Calu3 (cell line): ENCODE results near the gene JARID2. TPM values are rescaled to one million over a fixed set of nuclear protein-coding genes. Genes with fewer than 3 reads are reported as not detected.

Experiments
- BruUV-seq: library from RNA; stranded (reverse); fragments of 400-500 nt; replicated peaks from 2 replicates; lab custom pipeline; 2021; lab: Mats Ljungman, UMichigan
- CTCF ChIA-PET: fragments of 300-600 bp; sonication (Branson Sonifier 250); formaldehyde crosslinking; loops from one replicate; lab custom pipeline; 2022; ENCODE audit warnings: antibody characterized with exemption; lab: Charles Lee
- DNase-seq: peaks from one replicate; pipeline ENCODE4 v3.0.0; 2022
- H3K27ac Mint-ChIP-seq: one replicate; pipeline ENCODE4 v1.8.0; 2022; ENCODE audit warnings: mixed read lengths; ENCODE audit not compliant: unreplicated experiment
- H3K27me3 Mint-ChIP-seq: one replicate; pipeline ENCODE4 v1.8.0; 2022; ENCODE audit warnings: mixed read lengths; ENCODE audit not compliant: unreplicated experiment
- H3K36me3 Mint-ChIP-seq: one replicate; pipeline ENCODE4 v1.8.0; 2022; ENCODE audit warnings: mild to moderate bottlenecking, moderate library complexity, mixed read lengths; ENCODE audit not compliant: insufficient read depth, unreplicated experiment
- H3K4me1 Mint-ChIP-seq: one replicate; pipeline ENCODE4 v1.8.0; 2022; ENCODE audit warnings: mild to moderate bottlenecking, low read depth, mixed read lengths; ENCODE audit not compliant: unreplicated experiment
- H3K4me3 Mint-ChIP-seq: one replicate; pipeline ENCODE4 v1.8.0; 2022; ENCODE audit warnings: mild to moderate bottlenecking, low read depth, moderate library complexity, mixed read lengths; ENCODE audit not compliant: unreplicated experiment
- H3K9me3 Mint-ChIP-seq: one replicate; pipeline ENCODE4 v1.8.0; 2022; ENCODE audit warnings: low read depth, mixed read lengths; ENCODE audit not compliant: unreplicated experiment
- CTCF ChIP-seq: fragments of 200-600 bp; IDR thresholded peaks from one replicate; pipeline ENCODE4 v1.8.0; 2022; ENCODE audit warnings: antibody characterized with exemption; ENCODE audit not compliant: unreplicated experiment
- intact Hi-C: fragments of 100-400 bp; cut with micrococcal nuclease; formaldehyde crosslinking; loops from one replicate; pipeline ENCODE4 v1.10.0; 2022; ENCODE audit not compliant: unreplicated experiment
- total RNA-seq: library from RNA; stranded (reverse); gene quantifications from 2 replicates; pipeline ENCODE4 v1.2.3, GENCODE V29; 2022

Gene JARID2
- total RNA-seq, 1 experiment from 2014 or later, result 9.4 TPM

GRCh38 chr6:15267221-15267620, 21.4 kb downstream of the JARID2 start:
- TF ChIP-seq CTCF, result no peak
- Mint-ChIP-seq H3K27me3 (no peaks in the 10 kb centered on the region), H3K27ac (no peak overlapping the region), H3K36me3 (no peaks in the 10 kb centered on the region), H3K4me3 (no peak overlapping the region), H3K4me1 (no peaks in the 10 kb centered on the region), H3K9me3 (no peaks in the 10 kb centered on the region)
- no TSS peak for BruUV-seq
- intact Hi-C loops, result no loop called here
- CTCF ChIA-PET, result no interaction called here
- no peak for DNase-seq

- Mint-ChIP-seq H3K4me1 (no peaks in the 10 kb centered on the region), H3K4me3 (no peak overlapping the region), H3K27me3 (no peaks in the 10 kb centered on the region), H3K36me3 (no peaks in the 10 kb centered on the region), H3K27ac (no peak overlapping the region), H3K9me3 (no peaks in the 10 kb centered on the region)
- BruUV-seq, result no TSS peak
- intact Hi-C loops, result no loop called here
- no peak for TF ChIP-seq CTCF
- CTCF ChIA-PET, result no interaction called here
- DNase-seq, result no peak
Measured at GRCh38 chr6:15268137-15268908, 22.5 kb downstream of the JARID2 start.

GRCh38 chr6:15269011-15269410, 23.1 kb downstream of the JARID2 start:
- intact Hi-C loops, result no loop called here
- Mint-ChIP-seq H3K36me3 (no peaks in the 10 kb centered on the region), H3K27ac (no peak overlapping the region), H3K4me1 (no peaks in the 10 kb centered on the region), H3K9me3 (no peaks in the 10 kb centered on the region), H3K27me3 (no peaks in the 10 kb centered on the region), H3K4me3 (no peak overlapping the region)
- CTCF ChIA-PET, result no interaction called here
- no peak for TF ChIP-seq CTCF
- no TSS peak for BruUV-seq
- no peak for DNase-seq

GRCh38 chr6:15269619-15270018, 23.8 kb downstream of the JARID2 start:
- no peak for TF ChIP-seq CTCF
- DNase-seq, result no peak
- BruUV-seq, result no TSS peak
- H3K4me3 Mint-ChIP-seq, result no peak overlapping the region
- no peaks in the 10 kb centered on the region for H3K4me1 Mint-ChIP-seq
- no peaks in the 10 kb centered on the region for H3K36me3 Mint-ChIP-seq
- no peaks in the 10 kb centered on the region for H3K9me3 Mint-ChIP-seq
- CTCF ChIA-PET, result no interaction called here
- intact Hi-C loops, result no loop called here
- no peak overlapping the region for H3K27ac Mint-ChIP-seq
- no peaks in the 10 kb centered on the region for H3K27me3 Mint-ChIP-seq
